Tibial nerve (tissue), 4 donors: ENCODE results near the gene PIK3CD.

ENCODE experiments used
- EP300 ChIP-seq, 2 donors: sonication (generic); formaldehyde crosslinking; IDR thresholded peaks; one replicate each; pipeline ENCODE4 v1.6.1; 2017; ENCODE audit warnings: antibody characterized with exemption in 2 of 2, mild to moderate bottlenecking in 1 of 2
- POLR2A ChIP-seq, 2 donors: fragments of 450-650 bp; IDR thresholded peaks; one replicate each; pipeline ENCODE4 v1.6.1; 2017; ENCODE audit warnings: antibody characterized with exemption in 2 of 2, mild to moderate bottlenecking in 2 of 2, moderate library complexity in 2 of 2
- TF ChIP-seq, protein P1 (sequence below), 5 experiments: fragments of 200-600 bp in 3 of 5; fragments of 450-650 bp in 2 of 5; sonication (generic) in 3 of 5; IDR thresholded peaks; one replicate each; pipeline ENCODE4 v1.5.1; 2016 to 2019; ENCODE audit warnings: antibody characterized with exemption in 5 of 5, mild to moderate bottlenecking in 3 of 5, moderate library complexity in 2 of 5

DNA sequence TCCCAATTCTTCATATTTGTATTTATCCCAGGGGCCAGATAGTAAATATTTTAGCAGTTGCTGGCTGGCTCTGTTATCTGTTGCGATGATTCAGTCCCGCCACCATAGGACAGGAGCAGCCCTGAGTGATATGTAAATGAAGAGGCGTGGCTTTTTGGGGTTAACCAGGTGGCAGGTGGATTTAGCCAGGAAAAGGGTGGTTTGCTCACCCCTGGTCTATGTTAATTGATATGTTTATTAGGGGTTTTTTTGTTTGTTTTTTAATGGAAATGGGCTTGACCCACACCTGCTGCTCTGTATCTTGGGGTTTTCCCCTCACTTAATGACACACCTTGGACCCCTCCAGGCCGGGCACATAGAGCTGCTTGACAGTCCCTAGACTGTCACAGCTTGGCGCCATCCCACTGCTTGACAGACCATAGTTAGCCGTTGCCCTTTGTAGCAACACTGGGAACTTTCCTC lies 62.8 kb downstream of the PIK3CD start:
- TF ChIP-seq POLR2A (IDR thresholded peaks at IDR 0.05) (no peak), EP300 (IDR thresholded peaks at IDR 0.05) (no peak)
- TF ChIP-seq, protein P1, sequence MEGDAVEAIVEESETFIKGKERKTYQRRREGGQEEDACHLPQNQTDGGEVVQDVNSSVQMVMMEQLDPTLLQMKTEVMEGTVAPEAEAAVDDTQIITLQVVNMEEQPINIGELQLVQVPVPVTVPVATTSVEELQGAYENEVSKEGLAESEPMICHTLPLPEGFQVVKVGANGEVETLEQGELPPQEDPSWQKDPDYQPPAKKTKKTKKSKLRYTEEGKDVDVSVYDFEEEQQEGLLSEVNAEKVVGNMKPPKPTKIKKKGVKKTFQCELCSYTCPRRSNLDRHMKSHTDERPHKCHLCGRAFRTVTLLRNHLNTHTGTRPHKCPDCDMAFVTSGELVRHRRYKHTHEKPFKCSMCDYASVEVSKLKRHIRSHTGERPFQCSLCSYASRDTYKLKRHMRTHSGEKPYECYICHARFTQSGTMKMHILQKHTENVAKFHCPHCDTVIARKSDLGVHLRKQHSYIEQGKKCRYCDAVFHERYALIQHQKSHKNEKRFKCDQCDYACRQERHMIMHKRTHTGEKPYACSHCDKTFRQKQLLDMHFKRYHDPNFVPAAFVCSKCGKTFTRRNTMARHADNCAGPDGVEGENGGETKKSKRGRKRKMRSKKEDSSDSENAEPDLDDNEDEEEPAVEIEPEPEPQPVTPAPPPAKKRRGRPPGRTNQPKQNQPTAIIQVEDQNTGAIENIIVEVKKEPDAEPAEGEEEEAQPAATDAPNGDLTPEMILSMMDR (IDR thresholded peaks at IDR 0.05), result no peak
